H1 (cell line): ENCODE results near the gene LHFPL2. TPM values are rescaled to one million over a fixed set of nuclear protein-coding genes. Genes with fewer than 3 reads are reported as not detected.

Experiments used
- CTCF ChIA-PET: fragments of 300-600 bp; sonication (Branson Sonifier 250); formaldehyde crosslinking; loops from one replicate; lab custom pipeline; 2021; ENCODE audit not compliant: partially characterized antibody; lab: Charles Lee
- POLR2A ChIA-PET: fragments of 300-600 bp; sonication (Branson Sonifier 250); formaldehyde crosslinking; loops from one replicate; lab custom pipeline; 2021; ENCODE audit warnings: inconsistent platforms; ENCODE audit not compliant: partially characterized antibody; lab: Charles Lee
- DNase-seq, 2 experiments: peaks; one replicate each; pipeline versions ENCODE4 v3.0.0 to v3.0.0-alpha.2; 2010 to 2022; ENCODE audit warnings: low spot score in 2 of 2, low read depth in 1 of 2, mixed read lengths in 1 of 2
- FAIRE-seq: peaks from 2 replicates; lab custom pipeline; 2011; peaks lifted over from hg19 to GRCh38; lab: Jason Lieb, UNC
- H2AFZ ChIP-seq: 2 replicates; pipeline ENCODE4 v1.8.1; 2012; ENCODE audit warnings: low read length, inconsistent platforms
- H2AK5ac ChIP-seq: 2 replicates; pipeline ENCODE4 v1.6.1; 2013; ENCODE audit warnings: low read depth, low read length
- H2BK120ac ChIP-seq: replicated peaks from 2 replicates; pipeline ENCODE3; 2013; ENCODE audit warnings: low read depth, low read length, inconsistent platforms
- H2BK12ac ChIP-seq: 2 replicates; pipeline ENCODE4 v1.6.1; 2013; ENCODE audit warnings: low read depth, low read length
- H2BK15ac ChIP-seq: 2 replicates; pipeline ENCODE4 v1.6.1; 2013; ENCODE audit warnings: low read length
- H2BK20ac ChIP-seq: 2 replicates; pipeline ENCODE4 v1.6.1; 2013; ENCODE audit warnings: low read length
- H2BK5ac ChIP-seq: 2 replicates; pipeline ENCODE4 v1.6.1; 2013; ENCODE audit warnings: low read depth, low read length
- H3K14ac ChIP-seq: 2 replicates; pipeline ENCODE4 v1.6.1; 2013; ENCODE audit warnings: inconsistent platforms; ENCODE audit not compliant: insufficient read length
- H3K18ac ChIP-seq: 2 replicates; pipeline ENCODE4 v1.6.1; 2013; ENCODE audit warnings: low read length; ENCODE audit errors: extremely low read depth
- H3K23ac ChIP-seq: 2 replicates; pipeline ENCODE4 v1.6.1; 2013; ENCODE audit warnings: inconsistent platforms; ENCODE audit not compliant: insufficient read length
- H3K23me2 ChIP-seq: 2 replicates; pipeline ENCODE4 v1.6.1; 2013; ENCODE audit warnings: low read depth, low read length
- H3K27ac ChIP-seq: 2 replicates; pipeline ENCODE4 v1.6.1; 2011; ENCODE audit warnings: low read depth, low read length, inconsistent platforms
- H3K27me3 ChIP-seq, 4 experiments: replicated peaks in 1 of 4; 1 replicate in 1 of 4; 2 replicates in 3 of 4; pipeline versions ENCODE4 v1.6.1 to v1.8.1; 2011 to 2013; ENCODE audit warnings: low read length in 3 of 4, mild to moderate bottlenecking in 3 of 4, inconsistent platforms in 2 of 4, mixed read lengths in 2 of 4, moderate library complexity in 1 of 4; ENCODE audit not compliant: control insufficient read depth in 3 of 4, insufficient read depth in 3 of 4; ENCODE audit errors: extremely low read depth in 1 of 4
- H3K36me3 ChIP-seq, 4 experiments: 2 replicates each; pipeline versions ENCODE4 v1.6.1 to v1.8.1; 2011 to 2013; ENCODE audit warnings: mild to moderate bottlenecking in 4 of 4, low read length in 3 of 4, moderate library complexity in 2 of 4, control low read depth in 1 of 4, inconsistent platforms in 1 of 4; ENCODE audit not compliant: insufficient read depth in 4 of 4, control insufficient read depth in 2 of 4
- H3K4ac ChIP-seq: replicated peaks from 2 replicates; pipeline ENCODE3; 2013; ENCODE audit warnings: low read length, low read depth, mixed read lengths, inconsistent platforms; ENCODE audit not compliant: insufficient read length
- H3K4me1 ChIP-seq, 4 experiments: replicated peaks in 1 of 4; 1 replicate in 1 of 4; 2 replicates in 3 of 4; pipeline versions ENCODE4 v1.6.1 to v1.8.1; 2011 to 2013; ENCODE audit warnings: low read length in 3 of 4, inconsistent platforms in 2 of 4, mixed read lengths in 1 of 4; ENCODE audit not compliant: insufficient read depth in 4 of 4, control insufficient read depth in 3 of 4
- H3K4me2 ChIP-seq, 2 experiments: 2 replicates each; pipeline versions ENCODE4 v1.6.1 to v1.8.1; 2011 to 2013; ENCODE audit warnings: low read depth in 2 of 2, low read length in 2 of 2, control low read depth in 1 of 2, inconsistent platforms in 1 of 2, mild to moderate bottlenecking in 1 of 2; ENCODE audit not compliant: insufficient read depth in 1 of 2
- H3K4me3 ChIP-seq, 4 experiments: fragments of 200-600, 300-600 bp in 1 of 4; sonication (generic), shearing (Covaris generic), sonication (Bioruptor Twin) in 1 of 4; 2 replicates each; pipeline versions ENCODE4 v1.5.1 to v1.8.1; 2011 to 2016; ENCODE audit warnings: low read length in 4 of 4, low read depth in 3 of 4, control low read depth in 2 of 4, inconsistent platforms in 2 of 4, mild to moderate bottlenecking in 2 of 4, mixed read lengths in 1 of 4, moderate library complexity in 1 of 4; ENCODE audit not compliant: insufficient read depth in 2 of 4; ENCODE audit errors: extremely low read depth in 1 of 4
- H3K56ac ChIP-seq: replicated peaks from 2 replicates; pipeline ENCODE3; 2013; ENCODE audit warnings: low read depth, mild to moderate bottlenecking, mixed read lengths, low read length, inconsistent platforms; ENCODE audit not compliant: insufficient read length
- H3K79me1 ChIP-seq: 2 replicates; pipeline ENCODE4 v1.6.1; 2013; ENCODE audit warnings: low read depth, low read length, control low read depth
- H3K79me2 ChIP-seq, 2 experiments: 2 replicates each; pipeline versions ENCODE4 v1.6.1 to v1.8.1; 2012 to 2013; ENCODE audit warnings: low read length in 2 of 2, mild to moderate bottlenecking in 2 of 2, inconsistent platforms in 1 of 2; ENCODE audit not compliant: insufficient read depth in 2 of 2, control insufficient read depth in 1 of 2
- H3K9ac ChIP-seq, 4 experiments: replicated peaks in 1 of 4; 1 replicate in 1 of 4; 2 replicates in 3 of 4; pipeline versions ENCODE4 v1.6.1 to v1.8.1; 2011 to 2013; ENCODE audit warnings: low read depth in 3 of 4, low read length in 3 of 4, control low read depth in 2 of 4, mild to moderate bottlenecking in 2 of 4, moderate library complexity in 2 of 4, inconsistent platforms in 1 of 4; ENCODE audit errors: extremely low read depth in 1 of 4
- H3K9me3 ChIP-seq, 2 experiments: 2 replicates each; pipeline versions ENCODE4 v1.6.1 to v1.8.1; 2012 to 2013; ENCODE audit warnings: mild to moderate bottlenecking in 2 of 2, moderate library complexity in 2 of 2, control low read depth in 1 of 2, inconsistent platforms in 1 of 2, low read depth in 1 of 2, low read length in 1 of 2, mixed read lengths in 1 of 2; ENCODE audit not compliant: insufficient read depth in 2 of 2
- H4K20me1 ChIP-seq, 2 experiments: replicated peaks in 1 of 2; 2 replicates each; pipeline versions ENCODE3 to v1.8.1; 2011 to 2013; ENCODE audit warnings: inconsistent platforms in 2 of 2, low read length in 2 of 2, mild to moderate bottlenecking in 1 of 2; ENCODE audit not compliant: insufficient read depth in 2 of 2, control insufficient read depth in 1 of 2
- H4K5ac ChIP-seq: 2 replicates; pipeline ENCODE4 v1.6.1; 2013; ENCODE audit warnings: low read length, low read depth, mixed read lengths, inconsistent platforms; ENCODE audit not compliant: insufficient read length
- H4K8ac ChIP-seq: 2 replicates; pipeline ENCODE4 v1.8.0; 2013; ENCODE audit warnings: mild to moderate bottlenecking, moderate library complexity, low read length, inconsistent platforms; ENCODE audit not compliant: insufficient read depth; ENCODE audit errors: extremely low read depth
- H4K91ac ChIP-seq: replicated peaks from 2 replicates; pipeline ENCODE3; 2013; ENCODE audit warnings: low read length, mixed read lengths, inconsistent platforms; ENCODE audit not compliant: insufficient read length
- CEBPB ChIP-seq: IDR thresholded peaks from 2 replicates; pipeline ENCODE4 v1.6.1; 2012; ENCODE audit warnings: low read depth, low read length
- RBBP5 ChIP-seq: IDR thresholded peaks from 2 replicates; pipeline ENCODE4 v1.7.1; 2012; ENCODE audit warnings: low read depth, mild to moderate bottlenecking, inconsistent platforms, low read length, moderate library complexity, borderline replicate concordance
- WGBS, 2 experiments: shearing (Covaris generic) in 1 of 2; methylation state at CpG; one replicate each; pipeline versions ENCODE4 v1.1.6 to v1.1.7; 2013 to 2015; ENCODE audit warnings: low lambda C conversion rate in 2 of 2, mixed read lengths in 2 of 2, inconsistent platforms in 1 of 2, low coverage in 1 of 2, missing lambda C conversion rate in 1 of 2; ENCODE audit not compliant: insufficient replicate concordance in 2 of 2, insufficient coverage in 1 of 2, insufficient read length in 1 of 2; ENCODE audit errors: extremely low coverage in 1 of 2, missing lambda C conversion rate in 1 of 2; 5-methylcytosine and 5-hydroxymethylcytosine counted together
- polyA plus RNA-seq, 7 experiments: library from polyadenylated mRNA; depleted of rRNA in 3 of 7; stranded (reverse) in 5 of 7; unstranded in 2 of 7; fragments of >200 nt in 5 of 7; fragments of 200-250 nt in 2 of 7; gene quantifications; 1 replicate in 5 of 7; 2 replicates in 1 of 7; 4 replicates in 1 of 7; pipeline versions ENCODE4 v1.2.1 to v1.2.3, GENCODE V29; 2011 to 2013; ENCODE audit warnings: missing spikeins in 2 of 7, mixed read lengths in 2 of 7
- total RNA-seq: library from RNA; stranded (reverse); fragmentation: NEBNext Ultra II Directional; extraction: Animal tissue kit (Norgen Biotek cat#: 25700); gene quantifications from 2 replicates; pipeline ENCODE4 v1.2.1, GENCODE V29; 2021

The LHFPL2 gene
- total and polyA plus RNA-seq, 2 of the 8 experiments (the other 6 are each of a cell fraction or from before 2014, with no cell fraction given) = 9.6 to 43.0 TPM

DNA sequence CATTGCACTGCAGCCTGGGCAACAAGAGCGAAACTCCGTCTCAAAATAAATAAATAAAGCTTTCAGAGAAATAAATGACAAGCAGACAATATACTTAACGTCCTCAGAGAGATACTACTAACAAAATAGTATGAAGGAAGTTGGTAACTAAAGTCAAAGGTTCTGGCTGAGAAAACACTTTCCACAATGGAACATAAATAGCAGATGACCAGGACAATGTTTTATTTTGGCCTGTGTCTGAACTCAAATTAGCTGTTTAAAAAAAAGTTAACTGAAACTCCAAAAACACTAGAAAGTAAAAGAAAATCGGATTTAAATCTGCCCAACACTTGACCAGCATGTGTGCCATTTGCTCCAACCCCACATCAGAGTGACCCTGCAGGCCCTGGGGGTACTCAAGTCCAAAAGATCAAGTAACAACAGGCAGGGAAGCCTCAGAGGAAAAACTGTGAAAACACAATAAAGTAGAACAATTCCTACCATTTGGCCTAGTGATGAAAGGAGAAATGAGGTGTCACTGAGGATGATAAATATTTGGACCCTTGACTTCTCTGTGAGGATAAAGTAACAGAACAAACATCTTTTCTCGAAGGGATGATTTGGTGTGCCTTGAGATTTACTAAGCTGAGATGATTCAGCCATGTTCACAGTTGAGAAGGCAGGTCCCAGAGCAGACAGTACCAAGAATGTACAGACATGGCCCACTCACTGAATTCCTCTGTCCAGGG, 47.7 kb downstream of the LHFPL2 start:
- Histone ChIP-seq H3K36me3 (no peaks in the 10 kb centered on the region; a peak in 1 of 8 replicates), H3K4ac (no peak overlapping the region), H4K8ac (no peak overlapping the region), H3K23ac (no peak overlapping the region), H3K4me2 (no peak overlapping the region), H2BK15ac (no peak overlapping the region), H3K27me3 (no peaks in the 10 kb centered on the region), H2BK5ac (no peak overlapping the region), H4K5ac (no peak overlapping the region), H3K27ac (no peak overlapping the region), H3K4me3 (no peak overlapping the region), H2BK12ac (no peak overlapping the region), H3K79me1 (no peaks in the 10 kb centered on the region), H4K91ac (no peak overlapping the region), H3K4me1 (peaks cover 0 to 5% (median 3%) of the 10 kb centered on the region in 4 experiments; a peak in 5 of 7 replicates), H3K56ac (no peak overlapping the region), H3K79me2 (peaks cover 0 to 67% of the 10 kb centered on the region in 2 experiments; a peak in 2 of 4 replicates), H3K9ac (no peak overlapping the region), H3K18ac (no peak overlapping the region), H3K9me3 (no peaks in the 10 kb centered on the region), H3K23me2 (no peaks in the 10 kb centered on the region), H2BK120ac (no peak overlapping the region), H3K14ac (no peak overlapping the region), H2AFZ (no peak overlapping the region), H4K20me1 (no peaks in the 10 kb centered on the region), H2BK20ac (no peak overlapping the region), H2AK5ac (no peak overlapping the region)
- WGBS, 2 experiments = 87% methylated on average over 5 of the region's 5 CpGs; no CpG with 5 or more reads in 1 of the 2 experiments
- DNase-seq (no peak), FAIRE-seq (no peak)
- TF ChIP-seq RBBP5 = no peak
- no peak for TF ChIP-seq CEBPB
- ChIA-PET CTCF (interaction anchor here (1.1 to 1.4 kb wide), 2 partner anchors 10 to 89 kb away, joined by 3 to 4 read pairs; no protein-coding TSS in a partner anchor), POLR2A (interaction anchor here (0.7 to 1.1 kb wide), 3 partner anchors 9 to 10 kb away, joined by 3 to 4 read pairs (median 3); no protein-coding TSS in a partner anchor)
